22Rv1 (cell line): ENCODE results near the gene RNF180.

ENCODE experiments used
- CTCF ChIP-seq: fragments of 450-650 bp; IDR thresholded peaks from 2 replicates; pipeline ENCODE4 v1.5.1; 2017; ENCODE audit warnings: mild to moderate bottlenecking
- ZFX ChIP-seq: fragments of 450-650 bp; IDR thresholded peaks from 2 replicates; pipeline ENCODE4 v1.6.1; 2017; ENCODE audit warnings: antibody characterized with exemption, borderline replicate concordance

GRCh38 chr5:64184832-64185231 lies 19.2 kb downstream of the RNF180 start:
- no peak for TF ChIP-seq CTCF
- no peak for TF ChIP-seq ZFX
